HG02938 (cell line): ENCODE data around the gene RPS6KA5.

Experiments used
- ATAC-seq: cut with Tn5 transposase; IDR thresholded peaks from one replicate; pipeline ENCODE4 v1.9.1; 2021; ENCODE audit warnings: mild to moderate bottlenecking, moderate library complexity; ENCODE audit not compliant: unreplicated experiment

The RPS6KA5 gene

GRCh38 chr14:91029456-91030217, 30.8 kb downstream of the RPS6KA5 start:
- no peak for ATAC-seq

DNA sequence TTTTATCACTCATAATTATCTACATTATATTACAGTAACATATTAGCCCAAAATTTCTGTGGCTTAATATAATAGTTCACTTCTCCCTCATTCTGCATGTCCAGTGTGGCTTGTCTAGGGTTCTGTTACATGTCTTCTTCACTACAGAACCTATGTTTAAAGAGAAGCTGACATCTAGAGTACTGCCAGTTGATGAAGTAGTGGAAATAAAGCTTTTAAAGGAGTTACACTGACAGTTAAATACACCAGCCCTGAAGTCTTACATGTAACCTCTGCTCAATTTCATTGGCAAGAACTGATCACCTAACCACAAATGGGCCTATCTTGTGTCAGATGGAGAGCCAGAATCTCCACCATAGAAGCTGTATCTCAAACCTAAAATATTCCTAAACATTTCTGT, 32.9 kb downstream of the RPS6KA5 start:
- ATAC-seq, result no peak

DNA sequence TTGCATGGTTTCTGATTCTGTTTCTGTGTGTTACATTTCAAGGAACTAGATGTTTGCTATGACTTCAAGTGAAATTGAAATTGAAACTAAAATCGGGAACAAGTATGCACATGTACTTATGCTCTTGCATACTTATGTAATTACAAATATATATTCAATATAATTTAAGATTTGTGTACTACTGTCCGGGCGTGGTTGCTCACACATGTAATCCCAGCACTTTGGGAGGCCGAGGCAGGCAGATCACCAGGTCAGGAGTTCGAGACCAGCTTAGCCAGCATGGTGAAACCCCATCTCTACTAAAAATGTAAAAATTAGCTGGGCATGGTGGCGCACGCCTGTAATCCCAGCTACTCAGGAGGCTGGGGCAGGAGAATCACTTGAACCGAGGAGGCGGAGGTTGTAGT, 37.8 kb downstream of the RPS6KA5 start:
- ATAC-seq, result peak; percentile 78

DNA sequence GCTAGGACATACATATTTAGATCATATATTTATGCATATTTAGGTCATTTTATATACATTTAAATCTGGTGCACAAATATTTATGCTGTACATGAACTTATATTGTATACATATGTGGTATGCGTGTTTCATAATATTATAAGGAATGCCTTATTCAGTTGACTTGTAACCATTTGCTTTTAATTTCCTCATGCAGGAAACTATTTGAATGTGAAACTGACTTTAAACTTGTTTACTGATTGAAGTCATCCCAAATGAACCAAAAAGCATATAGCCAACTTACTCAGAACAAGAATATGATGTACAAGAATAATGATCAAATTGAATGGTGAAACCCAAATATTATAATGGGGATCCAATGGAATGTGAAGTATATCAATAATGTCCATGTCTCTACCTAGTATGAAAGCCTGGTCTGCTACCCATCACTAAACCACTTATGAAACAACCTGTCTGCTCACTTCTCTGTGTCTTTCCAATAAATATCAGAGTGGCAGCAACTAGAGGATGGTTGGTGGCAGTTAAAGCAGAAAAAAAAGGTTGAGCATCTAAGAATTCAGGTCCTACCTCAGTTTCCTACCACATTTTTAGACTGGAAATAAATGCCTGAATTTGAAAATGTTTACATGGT, 38.3 kb downstream of the RPS6KA5 start:
- ATAC-seq, result peak; percentile 52

- ATAC-seq, result no peak
These were observed 39.3 kb downstream of the RPS6KA5 start for GRCh38 chr14:91021115-91021514.

DNA sequence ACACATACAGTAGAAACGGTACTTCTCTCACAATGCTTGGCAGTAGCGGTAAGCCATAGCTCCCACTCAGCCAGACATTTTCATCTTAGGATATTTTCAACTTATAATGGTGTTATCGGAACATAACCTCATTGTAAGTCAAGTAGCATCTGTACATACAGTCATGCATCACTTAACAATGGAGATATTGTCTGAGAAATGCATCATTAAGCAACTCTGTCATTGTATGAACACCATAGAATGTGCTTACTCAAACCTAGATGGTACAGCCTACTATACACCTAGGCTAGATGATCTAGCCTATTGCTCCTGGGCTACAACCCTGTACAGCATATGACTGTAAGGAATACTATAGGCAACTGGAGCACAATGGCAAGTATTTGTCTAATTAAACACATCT, 40.8 kb downstream of the RPS6KA5 start:
- no peak for ATAC-seq

DNA sequence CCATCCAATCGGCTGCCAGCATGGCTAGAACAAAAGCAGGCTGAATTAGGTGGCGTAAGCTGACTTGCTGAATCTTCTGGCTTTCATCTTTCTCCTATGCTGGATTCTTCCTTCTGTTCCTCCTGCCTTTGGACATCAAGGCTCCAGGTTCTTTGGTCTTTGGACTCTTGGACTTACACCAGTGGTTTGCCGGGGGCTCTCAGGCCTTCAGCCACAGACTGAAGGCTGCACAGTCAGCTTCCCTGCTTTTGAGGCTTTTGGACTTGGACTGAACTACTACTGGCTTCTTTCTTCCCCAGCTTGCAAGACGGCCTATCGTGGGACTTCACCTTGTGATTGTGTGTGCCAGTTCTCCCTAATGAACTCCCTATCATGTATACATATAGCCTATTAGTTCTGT, 42.0 kb downstream of the RPS6KA5 start:
- no peak for ATAC-seq

GRCh38 chr14:91016800-91017410, 43.5 kb downstream of the RPS6KA5 start:
- no peak for ATAC-seq

DNA sequence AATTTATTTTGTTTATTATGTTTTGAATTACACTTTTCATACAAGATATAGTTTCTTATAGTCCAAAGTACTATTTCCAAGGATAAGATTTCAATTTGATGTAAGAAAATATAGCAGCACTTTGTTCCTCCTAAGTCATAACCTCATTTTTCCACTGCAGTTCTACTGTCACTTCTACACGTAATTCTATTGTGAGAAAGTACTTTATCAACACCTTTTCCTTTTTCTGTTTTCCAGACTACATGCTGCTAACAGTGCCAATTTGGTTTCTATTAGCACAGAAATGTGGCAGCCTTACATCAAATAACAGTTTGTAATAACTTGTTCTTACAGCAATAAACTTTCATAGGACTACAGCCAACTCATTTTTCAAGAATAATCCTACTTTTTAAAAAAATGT, 45.0 kb downstream of the RPS6KA5 start:
- no peak for ATAC-seq

DNA sequence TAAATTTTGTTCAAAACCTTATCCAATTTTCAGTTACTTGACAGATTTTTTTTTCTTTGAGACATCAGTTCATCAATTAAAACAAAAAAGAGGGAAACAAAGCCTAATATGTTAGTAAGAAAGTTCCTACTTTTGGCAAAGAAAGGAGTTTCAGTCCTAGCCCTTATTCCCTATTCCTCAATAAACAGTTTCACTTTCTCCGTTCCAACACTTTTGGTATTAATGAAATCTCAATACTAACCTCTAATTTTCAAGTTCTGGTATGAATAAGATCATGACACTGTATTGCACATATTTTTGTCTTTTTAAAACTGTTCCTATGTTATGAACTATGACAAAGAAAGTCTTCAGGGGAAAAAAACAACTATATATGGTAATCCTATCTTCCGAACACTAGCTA, 48.4 kb downstream of the RPS6KA5 start:
- no peak for ATAC-seq

- ATAC-seq, result no peak
These were observed 50.3 kb downstream of the RPS6KA5 start for GRCh38 chr14:91010153-91010533.

- peak; percentile 94 for ATAC-seq
These were observed 50.8 kb downstream of the RPS6KA5 start for GRCh38 chr14:91009501-91010152.

DNA sequence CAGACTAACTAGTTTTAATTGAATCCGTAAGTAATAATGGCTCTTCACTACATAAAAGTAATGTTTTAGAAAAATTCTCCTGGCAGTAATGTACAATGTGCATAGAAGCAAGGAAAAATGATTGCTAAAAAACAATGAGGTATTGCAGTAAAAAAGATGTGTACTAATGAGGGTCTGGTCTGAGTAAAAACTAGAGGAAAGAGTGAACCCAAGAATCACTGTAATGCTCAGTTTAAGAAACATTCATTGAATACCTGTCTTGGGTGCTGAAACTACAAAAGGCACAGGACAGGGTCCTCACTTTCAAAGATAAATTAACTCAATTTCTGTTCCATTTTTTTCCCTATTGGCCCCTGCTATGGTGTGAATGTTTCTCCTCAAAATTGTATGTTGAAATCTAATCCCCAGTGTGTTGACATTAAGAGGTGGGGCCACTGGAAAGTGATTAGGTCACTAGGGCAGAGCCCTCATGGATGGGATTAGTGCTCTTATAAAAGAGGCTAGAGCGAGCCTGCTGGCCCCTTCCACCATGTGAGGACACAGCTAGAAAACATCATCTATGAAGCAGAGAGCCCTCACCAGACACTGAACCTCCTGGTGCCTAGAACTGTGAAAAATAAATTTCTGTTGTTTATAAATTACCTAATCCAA, 51.6 kb downstream of the RPS6KA5 start:
- no peak for ATAC-seq

DNA sequence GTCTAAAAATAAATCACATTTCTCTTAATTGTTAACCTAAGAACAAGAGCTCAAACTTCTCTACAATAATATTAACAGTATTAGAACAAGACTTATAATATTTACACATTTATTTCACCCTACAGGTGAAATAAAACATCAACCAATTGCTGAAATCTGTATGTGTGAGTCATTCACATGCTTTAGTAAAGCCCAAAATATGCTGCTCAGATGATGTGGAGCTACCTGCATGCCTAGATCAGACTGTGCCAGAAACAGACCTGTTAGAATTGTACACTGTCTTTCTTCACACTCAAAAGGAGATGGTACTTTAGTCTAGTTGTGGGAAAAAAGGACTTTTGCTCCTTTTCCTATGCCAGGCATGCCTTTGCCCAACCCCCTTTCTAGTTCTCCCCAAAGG, 54.7 kb downstream of the RPS6KA5 start:
- ATAC-seq, result no peak

DNA sequence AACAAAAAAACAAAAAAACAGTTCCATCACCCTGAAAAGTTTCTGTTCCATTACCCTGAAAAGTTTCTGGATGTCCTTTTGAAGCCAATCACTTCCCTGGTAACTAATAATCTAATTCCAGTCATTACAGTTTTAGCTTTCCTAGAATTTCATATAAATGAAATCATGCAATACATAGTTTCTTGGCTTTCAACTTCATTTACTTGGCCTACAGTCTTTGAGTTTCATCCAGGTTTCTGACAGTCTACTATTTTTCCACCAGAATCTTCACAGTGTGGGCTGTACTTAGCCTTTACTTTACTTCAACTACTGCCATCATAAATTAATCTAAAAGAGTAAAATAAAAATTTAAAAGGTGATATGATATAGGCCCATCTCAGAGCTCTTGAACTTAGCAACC, 55.5 kb downstream of the RPS6KA5 start:
- no peak for ATAC-seq

DNA sequence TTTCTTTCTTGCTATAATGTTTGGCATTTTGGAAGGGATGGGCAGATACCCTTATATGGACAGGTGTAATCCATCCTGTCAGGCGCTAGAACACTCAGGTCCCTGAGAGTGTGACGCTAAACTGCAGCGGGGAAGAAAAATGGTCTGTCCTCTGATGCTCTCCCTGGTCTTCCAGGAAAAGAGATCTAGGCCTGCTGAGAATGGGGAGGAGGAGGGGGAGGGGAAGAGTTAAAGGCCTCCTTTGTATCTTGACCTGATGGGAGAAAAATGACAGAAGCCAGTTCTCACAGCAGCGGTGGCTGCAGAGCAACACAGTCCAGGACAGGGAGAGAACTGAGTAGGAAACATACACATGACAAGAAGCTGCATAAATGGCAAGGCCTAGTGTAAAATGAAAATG, 61.1 kb downstream of the RPS6KA5 start:
- ATAC-seq, result no peak

DNA sequence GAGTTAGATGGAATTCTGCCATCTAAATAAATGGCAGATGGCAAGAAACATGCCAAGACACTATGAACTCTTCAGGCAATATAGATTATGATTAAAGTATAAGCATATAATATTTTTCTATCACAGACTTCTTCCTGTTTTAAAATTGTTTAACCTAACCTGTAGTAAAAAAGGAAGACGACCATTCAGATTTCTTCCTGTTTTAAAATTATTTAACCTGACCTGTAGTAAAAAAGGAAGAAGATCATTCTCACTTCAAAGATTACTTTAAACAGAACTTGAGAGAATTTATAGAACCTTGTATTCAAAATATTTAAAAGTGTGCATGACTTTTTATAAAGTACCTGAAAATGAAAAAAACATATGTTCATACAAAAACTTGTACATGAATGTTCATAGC, 63.5 kb downstream of the RPS6KA5 start:
- ATAC-seq, result no peak

DNA sequence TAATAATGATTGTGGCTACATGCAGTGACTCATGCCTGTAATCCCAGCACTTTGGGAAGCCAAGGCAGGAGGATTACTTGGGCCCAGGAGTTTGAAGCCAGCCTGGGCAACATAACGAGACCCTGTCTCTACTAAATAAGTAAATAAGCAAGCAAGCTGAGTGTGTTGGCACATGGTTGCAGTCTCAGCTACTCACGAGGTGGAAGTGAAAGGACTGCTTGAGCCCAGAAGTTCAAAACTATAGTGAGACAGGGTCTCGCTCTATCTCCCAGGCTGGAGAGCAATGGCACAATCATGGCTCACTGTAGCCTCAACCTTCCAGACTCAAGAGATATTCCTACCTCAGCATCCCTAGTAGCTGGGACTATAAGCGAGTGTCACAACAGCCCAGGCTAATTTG, 64.7 kb downstream of the RPS6KA5 start:
- no peak for ATAC-seq

DNA sequence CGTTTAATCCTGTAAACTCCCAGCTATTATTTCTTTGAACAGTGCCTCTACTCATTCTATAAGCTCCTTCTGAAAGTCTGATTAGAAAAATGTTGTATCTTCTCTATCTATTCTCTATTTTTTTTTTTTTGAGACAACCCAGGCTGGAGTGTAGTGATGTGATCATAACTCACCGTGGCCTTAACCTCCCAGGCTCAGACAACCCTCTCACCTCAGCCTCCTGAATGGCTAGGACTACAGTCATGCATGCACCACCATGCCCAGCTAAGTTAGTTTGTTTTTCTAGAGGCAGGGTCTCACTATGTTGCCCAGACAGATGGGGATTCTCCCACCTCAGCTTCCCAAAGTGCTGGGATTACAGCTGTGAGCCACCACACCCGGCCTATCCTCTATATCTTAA, 66.6 kb downstream of the RPS6KA5 start:
- no peak for ATAC-seq

DNA sequence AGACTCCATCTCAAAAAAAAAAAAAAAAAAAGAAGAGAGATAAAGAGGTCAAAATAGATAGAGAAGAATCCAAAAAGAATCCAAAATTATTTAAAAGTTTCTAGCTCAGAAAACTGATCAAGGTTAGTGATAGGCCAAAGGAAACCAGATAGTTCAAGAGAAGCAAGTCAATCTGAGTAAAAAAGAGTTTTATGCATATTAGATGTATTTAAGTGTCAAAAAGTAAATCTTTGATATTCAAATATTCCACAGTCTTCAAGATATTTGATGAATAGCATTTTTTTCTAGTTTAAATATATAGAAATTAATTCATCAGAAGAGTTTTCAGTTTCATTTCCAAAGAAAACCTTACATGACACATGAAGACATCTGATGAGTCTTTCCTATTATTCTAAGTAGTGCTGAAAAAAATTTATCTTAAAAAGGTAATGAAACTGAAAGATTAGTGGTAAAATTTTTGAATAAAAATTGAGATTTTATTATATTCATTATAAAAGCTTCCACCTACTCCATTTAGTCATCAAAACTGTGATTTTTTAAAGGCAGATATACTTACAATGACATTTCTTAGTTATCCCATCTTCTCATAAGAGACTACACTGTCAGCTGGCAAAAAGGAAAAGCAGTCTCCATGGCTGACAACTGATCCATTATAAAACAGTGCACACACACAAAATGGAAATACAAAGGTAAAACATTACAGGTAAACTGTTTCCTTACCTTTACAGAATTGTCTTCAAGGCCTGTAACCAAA, 68.6 kb downstream of the RPS6KA5 start:
- ATAC-seq, result no peak

DNA sequence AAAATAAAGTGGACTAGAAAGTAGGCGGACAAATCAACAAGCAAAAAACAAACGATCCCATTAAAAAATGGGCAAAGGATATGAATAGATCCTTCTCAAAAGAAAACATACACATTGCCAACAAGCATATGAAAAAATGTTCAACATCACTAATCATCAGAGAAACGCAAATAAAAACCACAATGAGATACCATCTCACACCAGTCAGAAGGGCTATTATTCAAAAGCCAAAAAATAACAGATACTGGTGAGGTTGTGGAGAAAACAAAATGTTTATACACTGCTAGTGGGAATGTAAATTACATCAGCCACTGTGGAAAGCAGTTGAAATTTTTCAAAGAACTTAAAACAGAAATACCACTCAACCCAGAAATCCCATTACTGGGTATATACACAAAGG, 70.3 kb downstream of the RPS6KA5 start:
- ATAC-seq, result no peak
